HT-29 (cell line): Measurements from ENCODE around the gene TCF7L2. TPM values are rescaled to one million over a fixed set of nuclear protein-coding genes. Genes with fewer than 3 reads are reported as not detected.

Experiments
- DNase-seq: peaks from one replicate; pipeline ENCODE4 v3.0.0-alpha.2; 2015; ENCODE audit warnings: low spot score
- total RNA-seq: library from RNA; depleted of rRNA; stranded (reverse); fragments of >200 nt; shearing (Covaris generic); gene quantifications from 2 replicates; pipeline ENCODE4 v1.2.3, GENCODE V29; 2014

The TCF7L2 gene
- total RNA-seq, 1 experiment from 2014 or later, result 16.5 TPM

GRCh38 chr10:112946649-112947048 is 3.4 kb upstream of the TCF7L2 start:
- no peak for DNase-seq

- no peak for DNase-seq
Observed at GRCh38 chr10:112948196-112948595, 1.9 kb upstream of the TCF7L2 start.

- peak; percentile 85 for DNase-seq
Observed at GRCh38 chr10:112949143-112949823, 764 bp upstream of the TCF7L2 start.

- DNase-seq, result peak; percentile 68
Observed at GRCh38 chr10:112950714-112951358, 789 bp downstream of the TCF7L2 start.

- peak; percentile 74 for DNase-seq
Observed at GRCh38 chr10:112951359-112952281, 1.6 kb downstream of the TCF7L2 start.

- peak; percentile 25 for DNase-seq
Observed at GRCh38 chr10:112952282-112953173, 2.5 kb downstream of the TCF7L2 start.

GRCh38 chr10:112953174-112954159 is 3.4 kb downstream of the TCF7L2 start:
- peak; percentile 66 for DNase-seq

GRCh38 chr10:112954974-112955581 is 5.0 kb downstream of the TCF7L2 start:
- peak; percentile 56 for DNase-seq

- DNase-seq, result peak; percentile 71
Observed at GRCh38 chr10:112955582-112956421, 5.8 kb downstream of the TCF7L2 start.

- peak; percentile 62 for DNase-seq
Observed at GRCh38 chr10:112956631-112957350, 6.7 kb downstream of the TCF7L2 start.

- DNase-seq, result peak; percentile 41
Observed at GRCh38 chr10:112957640-112958092, 7.6 kb downstream of the TCF7L2 start.

- DNase-seq, result peak; percentile 38
Observed at GRCh38 chr10:112958275-112958995, 8.4 kb downstream of the TCF7L2 start.

- DNase-seq, result peak; percentile 78
Observed at GRCh38 chr10:112959207-112959838, 9.3 kb downstream of the TCF7L2 start.

- no peak for DNase-seq
Observed at GRCh38 chr10:112960151-112960681, 10.2 kb downstream of the TCF7L2 start.

- DNase-seq, result no peak
Observed at GRCh38 chr10:112961609-112962008, 11.6 kb downstream of the TCF7L2 start.

GRCh38 chr10:112962343-112962742 is 12.3 kb downstream of the TCF7L2 start:
- DNase-seq, result no peak
